IPS DF 6.9 (cell line): ENCODE data around the gene BEND7.

Source experiments
- DNase-seq: peaks from one replicate; pipeline ENCODE4 v3.0.0-alpha.2; 2013; ENCODE audit warnings: low read depth, low spot score
- H3K27ac ChIP-seq: one replicate; pipeline ENCODE4 v1.5.1; 2013; ENCODE audit warnings: low read length, control low read depth
- H3K27me3 ChIP-seq: 2 replicates; pipeline ENCODE4 v1.6.1; 2013; ENCODE audit warnings: mild to moderate bottlenecking, low read length; ENCODE audit not compliant: control insufficient read depth, insufficient read depth
- H3K36me3 ChIP-seq: 2 replicates; pipeline ENCODE4 v1.6.1; 2013; ENCODE audit warnings: low read length; ENCODE audit not compliant: control insufficient read depth, insufficient read depth
- H3K4me1 ChIP-seq: 2 replicates; pipeline ENCODE4 v1.6.1; 2013; ENCODE audit warnings: low read length; ENCODE audit not compliant: control insufficient read depth, insufficient read depth
- H3K4me3 ChIP-seq: 2 replicates; pipeline ENCODE4 v1.5.1; 2013; ENCODE audit warnings: mild to moderate bottlenecking, low read length
- H3K9me3 ChIP-seq: 2 replicates; pipeline ENCODE4 v1.6.1; 2013; ENCODE audit warnings: low read length, inconsistent platforms; ENCODE audit not compliant: control insufficient read depth, insufficient read depth
- WGBS: extraction: QIAGEN DNeasy Blood & Tissue Kit; methylation state at CpG from one replicate; pipeline ENCODE4 v1.1.7; 2013; ENCODE audit warnings: mixed read lengths, missing lambda C conversion rate; ENCODE audit not compliant: insufficient read length, insufficient coverage; 5-methylcytosine and 5-hydroxymethylcytosine counted together

BEND7 gene, protein sequence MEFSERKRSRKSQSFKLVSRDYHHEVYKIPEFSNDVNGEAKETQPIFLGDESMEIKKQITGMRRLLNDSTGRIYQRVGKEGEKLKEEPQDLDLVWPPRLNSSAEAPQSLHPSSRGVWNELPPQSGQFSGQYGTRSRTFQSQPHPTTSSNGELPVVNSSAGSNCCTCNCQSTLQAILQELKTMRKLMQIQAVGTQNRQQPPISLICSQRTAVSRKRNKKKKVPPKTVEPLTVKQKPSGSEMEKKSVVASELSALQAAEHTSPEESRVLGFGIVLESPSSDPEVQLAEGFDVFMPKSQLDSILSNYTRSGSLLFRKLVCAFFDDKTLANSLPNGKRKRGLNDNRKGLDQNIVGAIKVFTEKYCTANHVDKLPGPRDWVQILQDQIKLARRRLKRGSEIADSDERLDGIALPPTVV

GRCh38 chr10:13528875-13529713, at the start of gene BEND7:
Gene BEND7, minus strand, starts transcription at chr10:13529014. Its CDS starts 481 bp downstream, at chr10:13528533.
- Histone ChIP-seq H3K4me1 (peaks cover 1% of the 10 kb centered on the region; the same call in 1 of the 2 replicates), H3K36me3 (no peaks in the 10 kb centered on the region), H3K4me3 (peak within 1 kb of the TSS; percentile 60), H3K27me3 (peaks cover 16% of the 10 kb centered on the region), H3K9me3 (no peaks in the 10 kb centered on the region), H3K27ac (no peak within 1 kb of the TSS)
- no peak for DNase-seq
- WGBS, result no CpG with 5 or more reads among the region's 98 CpGs

DNA sequence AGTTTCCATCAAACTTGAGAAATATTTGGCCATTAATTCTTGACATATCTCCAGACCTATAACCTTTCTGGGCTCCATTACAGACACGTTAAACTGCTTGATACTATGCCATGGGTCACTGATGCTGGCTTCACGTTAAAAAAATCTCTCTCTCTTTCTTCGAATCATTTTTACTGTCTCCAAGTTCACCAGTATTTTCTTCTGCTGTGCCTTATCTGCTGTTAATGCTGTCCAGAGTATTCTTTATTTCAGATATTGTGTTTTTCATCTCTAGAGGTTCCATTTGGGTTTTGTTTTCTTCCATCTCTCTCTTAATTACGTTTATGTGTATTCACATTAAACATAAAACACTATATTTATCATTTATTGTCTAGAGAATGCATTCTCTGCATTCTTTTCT, 45.1 kb upstream of the BEND7 start:
- WGBS, result no CpG with 5 or more reads among the region's 4 CpGs
- Histone ChIP-seq H3K4me3 (no peak overlapping the region), H3K27me3 (no peaks in the 10 kb centered on the region), H3K27ac (no peak overlapping the region), H3K9me3 (no peaks in the 10 kb centered on the region), H3K36me3 (no peaks in the 10 kb centered on the region), H3K4me1 (no peaks in the 10 kb centered on the region)
- DNase-seq, result no peak

- WGBS, result no CpG with 5 or more reads among the region's 5 CpGs
- H3K27me3 ChIP-seq, result no peaks in the 10 kb centered on the region
Observed at GRCh38 chr10:13571541-13571940, 42.7 kb upstream of the BEND7 start.

GRCh38 chr10:13567030-13567429, 38.2 kb upstream of the BEND7 start:
- H3K36me3 ChIP-seq, result no peaks in the 10 kb centered on the region
- WGBS, result no CpG with 5 or more reads among the region's 1 CpG

More at GRCh38 chr10:13571541-13571940, 42.7 kb upstream of the BEND7 start:
- H3K4me3 ChIP-seq, result no peak overlapping the region
- no peak for DNase-seq
- no peak overlapping the region for H3K27ac ChIP-seq
- H3K36me3 ChIP-seq, result no peaks in the 10 kb centered on the region
- no peaks in the 10 kb centered on the region for H3K9me3 ChIP-seq
- H3K4me1 ChIP-seq, result no peaks in the 10 kb centered on the region

GRCh38 chr10:13564576-13564975, 35.8 kb upstream of the BEND7 start:
- Histone ChIP-seq H3K4me1 (no peaks in the 10 kb centered on the region), H3K9me3 (no peaks in the 10 kb centered on the region; the same call in 1 of the 2 replicates), H3K4me3 (no peak overlapping the region), H3K27ac (no peak overlapping the region), H3K27me3 (no peaks in the 10 kb centered on the region), H3K36me3 (no peaks in the 10 kb centered on the region)
- no CpG with 5 or more reads among the region's 3 CpGs for WGBS
- DNase-seq, result no peak

More at GRCh38 chr10:13567030-13567429, 38.2 kb upstream of the BEND7 start:
- H3K4me3 ChIP-seq, result no peak overlapping the region
- no peaks in the 10 kb centered on the region for H3K27me3 ChIP-seq
- H3K4me1 ChIP-seq, result no peaks in the 10 kb centered on the region
- no peak overlapping the region for H3K27ac ChIP-seq
- no peak for DNase-seq
- no peaks in the 10 kb centered on the region; the same call in 1 of the 2 replicates for H3K9me3 ChIP-seq

GRCh38 chr10:13563481-13564445, 34.9 kb upstream of the BEND7 start:
- WGBS, result no CpG with 5 or more reads among the region's 11 CpGs
- H3K27ac ChIP-seq, result no peak overlapping the region
- H3K4me1 ChIP-seq, result no peaks in the 10 kb centered on the region
- H3K36me3 ChIP-seq, result no peaks in the 10 kb centered on the region
- no peak for DNase-seq
- H3K9me3 ChIP-seq, result no peaks in the 10 kb centered on the region; the same call in 1 of the 2 replicates
- H3K27me3 ChIP-seq, result no peaks in the 10 kb centered on the region
- H3K4me3 ChIP-seq, result no peak overlapping the region

GRCh38 chr10:13560597-13560996, 31.8 kb upstream of the BEND7 start:
- Histone ChIP-seq H3K4me1 (no peaks in the 10 kb centered on the region), H3K9me3 (no peaks in the 10 kb centered on the region; the same call in 1 of the 2 replicates), H3K27ac (no peak overlapping the region), H3K36me3 (no peaks in the 10 kb centered on the region), H3K4me3 (no peak overlapping the region), H3K27me3 (no peaks in the 10 kb centered on the region)
- no peak for DNase-seq

DNA sequence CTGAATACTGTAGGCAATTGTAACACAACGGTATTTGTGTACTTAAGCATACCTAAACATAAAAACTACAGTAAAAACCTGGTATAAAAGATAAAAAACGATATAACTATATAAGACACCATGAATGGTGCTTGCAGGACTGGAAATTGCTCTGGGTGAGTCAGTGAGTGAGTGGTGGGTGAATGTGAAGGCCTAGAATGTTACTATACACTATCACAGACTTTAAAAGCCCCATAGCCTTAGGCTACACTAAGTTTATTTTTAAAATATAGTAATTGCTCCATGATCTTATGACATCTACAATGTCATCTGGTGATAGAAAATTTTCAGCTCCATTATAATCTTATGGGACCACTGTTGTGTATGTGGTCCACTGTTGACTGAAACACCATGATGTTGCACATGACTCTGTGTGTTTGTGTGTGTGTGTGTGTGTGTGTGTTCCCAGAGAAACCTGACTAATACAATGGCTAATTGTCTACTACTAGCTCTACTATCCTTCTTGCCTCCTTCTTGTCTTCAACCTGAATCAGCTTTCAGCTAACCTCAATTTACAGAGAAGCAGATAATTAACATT, 30.4 kb upstream of the BEND7 start:
- Histone ChIP-seq H3K4me3 (no peak overlapping the region), H3K4me1 (no peaks in the 10 kb centered on the region), H3K27me3 (no peaks in the 10 kb centered on the region), H3K9me3 (no peaks in the 10 kb centered on the region; the same call in 1 of the 2 replicates), H3K27ac (no peak overlapping the region), H3K36me3 (no peaks in the 10 kb centered on the region)
- WGBS, result no CpG with 5 or more reads among the region's 2 CpGs
- no peak for DNase-seq

DNA sequence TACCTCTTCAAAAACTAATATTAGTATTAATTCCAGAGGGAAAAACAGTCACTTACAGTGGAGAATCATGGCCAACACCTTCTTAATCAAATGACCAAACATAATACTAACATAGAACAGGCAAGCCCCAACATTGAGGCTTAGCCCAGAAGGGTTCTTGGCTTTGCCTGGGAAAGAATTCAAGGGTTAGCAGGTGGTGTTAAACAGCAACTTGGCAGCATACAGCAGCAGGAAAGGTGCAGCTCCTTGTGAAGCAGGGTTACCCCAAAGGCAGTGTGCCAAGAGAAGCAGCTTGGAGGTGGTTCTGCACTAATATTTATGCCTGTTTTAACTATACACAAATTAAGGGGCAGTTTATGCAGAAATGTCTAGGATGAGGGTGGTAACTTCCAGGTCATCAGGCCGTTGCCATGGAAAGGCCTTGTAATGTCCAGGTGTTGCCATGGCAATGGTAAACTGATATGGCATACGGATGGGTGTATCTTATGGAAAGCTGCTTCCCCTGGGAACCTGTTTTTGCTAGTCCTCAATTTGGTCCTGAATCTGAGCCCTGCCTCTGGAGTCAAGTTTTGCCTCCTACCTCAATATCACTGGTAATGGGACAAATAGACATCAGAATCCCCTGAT, 27.2 kb upstream of the BEND7 start:
- Histone ChIP-seq H3K9me3 (no peaks in the 10 kb centered on the region), H3K27ac (no peak overlapping the region), H3K4me1 (no peaks in the 10 kb centered on the region), H3K36me3 (no peaks in the 10 kb centered on the region), H3K27me3 (no peaks in the 10 kb centered on the region), H3K4me3 (no peak overlapping the region)
- no CpG with 5 or more reads among the region's 2 CpGs for WGBS
- no peak for DNase-seq
